MM.1S (cell line): Measurements from ENCODE around the gene FAM72B.
"Not testable (repeated sequence)": the region's sequence is repeated elsewhere in the genome, so short reads cannot be mapped to it uniquely, and the experiment has no call there.

Source experiments
- EZH2 ChIP-seq: fragments of 300-600 bp; sonication (generic); optimal IDR thresholded peaks from 2 replicates; pipeline ENCODE3; 2017; ENCODE audit warnings: low read depth, mild to moderate bottlenecking, antibody characterized with exemption, low read length, mixed read lengths
- EZH2phosphoT487 ChIP-seq: fragments of 300-600 bp; sonication (generic); IDR thresholded peaks from 2 replicates; pipeline ENCODE4 v1.6.1; 2018; ENCODE audit warnings: antibody characterized with exemption, low read length
- TF ChIP-seq, protein P1 (sequence below): fragments of 300-600 bp; sonication (generic); IDR thresholded peaks from 2 replicates; pipeline ENCODE4 v1.5.1; 2016; ENCODE audit warnings: antibody characterized with exemption, low read length, mixed read lengths

DNA sequence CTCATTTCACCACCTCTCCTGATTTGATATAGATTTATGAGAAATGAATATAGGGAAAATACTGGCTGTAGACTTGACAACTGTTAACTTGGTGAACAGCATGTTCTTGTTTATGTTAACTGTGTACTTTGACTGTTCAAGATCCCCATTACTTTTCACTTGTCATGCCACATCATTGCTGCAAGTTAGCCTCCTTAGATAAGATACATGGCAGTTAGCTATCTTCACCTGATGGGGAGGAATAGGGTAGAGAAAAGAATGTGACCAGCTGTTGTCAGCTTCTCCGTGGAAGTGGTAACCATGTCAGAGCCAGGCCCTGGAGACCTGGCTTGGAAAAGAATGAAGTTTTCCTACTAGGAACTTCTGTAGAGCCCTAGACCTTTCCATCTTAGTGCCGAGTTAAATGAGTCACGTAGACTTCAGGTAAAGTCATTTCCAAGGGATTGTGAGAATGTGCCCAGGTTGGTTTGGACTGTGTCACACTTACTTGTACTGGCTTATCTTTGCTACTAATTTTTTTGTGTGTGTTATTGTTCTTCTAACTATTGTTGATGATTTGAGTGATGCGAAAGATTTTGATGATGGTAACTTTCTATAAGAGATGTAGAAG is 42.3 kb upstream of the FAM72B start:
- TF ChIP-seq, protein P1, sequence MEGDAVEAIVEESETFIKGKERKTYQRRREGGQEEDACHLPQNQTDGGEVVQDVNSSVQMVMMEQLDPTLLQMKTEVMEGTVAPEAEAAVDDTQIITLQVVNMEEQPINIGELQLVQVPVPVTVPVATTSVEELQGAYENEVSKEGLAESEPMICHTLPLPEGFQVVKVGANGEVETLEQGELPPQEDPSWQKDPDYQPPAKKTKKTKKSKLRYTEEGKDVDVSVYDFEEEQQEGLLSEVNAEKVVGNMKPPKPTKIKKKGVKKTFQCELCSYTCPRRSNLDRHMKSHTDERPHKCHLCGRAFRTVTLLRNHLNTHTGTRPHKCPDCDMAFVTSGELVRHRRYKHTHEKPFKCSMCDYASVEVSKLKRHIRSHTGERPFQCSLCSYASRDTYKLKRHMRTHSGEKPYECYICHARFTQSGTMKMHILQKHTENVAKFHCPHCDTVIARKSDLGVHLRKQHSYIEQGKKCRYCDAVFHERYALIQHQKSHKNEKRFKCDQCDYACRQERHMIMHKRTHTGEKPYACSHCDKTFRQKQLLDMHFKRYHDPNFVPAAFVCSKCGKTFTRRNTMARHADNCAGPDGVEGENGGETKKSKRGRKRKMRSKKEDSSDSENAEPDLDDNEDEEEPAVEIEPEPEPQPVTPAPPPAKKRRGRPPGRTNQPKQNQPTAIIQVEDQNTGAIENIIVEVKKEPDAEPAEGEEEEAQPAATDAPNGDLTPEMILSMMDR, result not testable (repeated sequence)
- not testable (repeated sequence) for TF ChIP-seq EZH2, EZH2phosphoT487
